PC-3 (cell line): Measurements from ENCODE around the gene NRDC. TPM values are rescaled to one million over a fixed set of nuclear protein-coding genes. Genes with fewer than 3 reads are reported as not detected.
A peak's percentile ranks its signal among the peaks of the same experiment; 100 is the strongest.

Source experiments
- ATAC-seq: fragments of 200-7000 bp; cut with Tn5 transposase; 2 replicates; pipeline ENCODE4 v1.9.1; 2020; ENCODE audit warnings: mild to moderate bottlenecking, moderate library complexity
- BruUV-seq: library from RNA; stranded (reverse); fragments of 400-500 nt; replicated peaks from 2 replicates; lab custom pipeline; 2021; lab: Mats Ljungman, UMichigan
- CTCF ChIA-PET: fragments of 300-600 bp; sonication (Branson Sonifier 250); formaldehyde crosslinking; loops from one replicate; lab custom pipeline; 2022; ENCODE audit warnings: antibody characterized with exemption; lab: Charles Lee
- POLR2A ChIA-PET: fragments of 300-600 bp; sonication (Branson Sonifier 250); formaldehyde crosslinking; loops from one replicate; lab custom pipeline; 2022; ENCODE audit warnings: antibody characterized with exemption; ENCODE audit not compliant: unreplicated experiment; lab: Charles Lee
- DNase-seq: peaks from one replicate; pipeline ENCODE4 v3.0.0-alpha.2; 2015
- H2AFZ ChIP-seq: fragments of 300-600 bp; sonication (generic); 2 replicates; pipeline ENCODE4 v1.6.0; 2016; ENCODE audit warnings: antibody characterized with exemption, low read length
- H3F3A ChIP-seq: fragments of 300-600 bp; sonication (generic); one replicate; pipeline ENCODE4 v1.6.0; 2017; ENCODE audit warnings: antibody characterized with exemption, low read length, control low read depth, mild to moderate bottlenecking; ENCODE audit not compliant: unreplicated experiment
- H3K27ac ChIP-seq: fragments of 300-600 bp; sonication (generic); 2 replicates; pipeline ENCODE4 v1.5.1; 2016; ENCODE audit warnings: mild to moderate bottlenecking, low read length
- H3K27me3 ChIP-seq: fragments of 300-600 bp; sonication (generic); 2 replicates; pipeline ENCODE4 v1.6.1; 2016; ENCODE audit warnings: low read length, mixed read lengths
- H3K36me3 ChIP-seq: fragments of 300-600 bp; sonication (generic); 2 replicates; pipeline ENCODE4 v1.6.1; 2016; ENCODE audit warnings: low read depth, mixed run types, low read length, mixed read lengths
- H3K4me1 ChIP-seq: fragments of 300-600 bp; sonication (generic); 2 replicates; pipeline ENCODE4 v1.5.1; 2016; ENCODE audit warnings: low read length; ENCODE audit not compliant: insufficient read depth
- H3K4me2 ChIP-seq: fragments of 300-600 bp; sonication (generic); 2 replicates; pipeline ENCODE4 v1.6.0; 2016; ENCODE audit warnings: low read length
- H3K4me3 ChIP-seq: fragments of 300-600 bp; sonication (generic); 2 replicates; pipeline ENCODE4 v1.5.1; 2016; ENCODE audit warnings: mild to moderate bottlenecking, low read length, mixed read lengths
- H3K79me2 ChIP-seq: fragments of 300-600 bp; sonication (generic); 2 replicates; pipeline ENCODE4 v1.6.1; 2017; ENCODE audit warnings: low read length, mixed read lengths
- H3K9ac ChIP-seq: fragments of 300-600 bp; sonication (generic); 2 replicates; pipeline ENCODE4 v1.6.0; 2016; ENCODE audit warnings: mild to moderate bottlenecking, low read length
- H3K9me2 ChIP-seq: fragments of 300-600 bp; sonication (generic); replicated peaks from 2 replicates; pipeline ENCODE4 v1.6.1; 2016; ENCODE audit warnings: mixed run types, low read length, mixed read lengths
- H3K9me3 ChIP-seq: fragments of 300-600 bp; sonication (generic); 2 replicates; pipeline ENCODE4 v1.6.1; 2016; ENCODE audit warnings: low read length, mixed read lengths
- H4K20me1 ChIP-seq: fragments of 300-600 bp; sonication (generic); 2 replicates; pipeline ENCODE4 v1.6.1; 2016; ENCODE audit warnings: low read length, mixed read lengths
- EZH2 ChIP-seq: fragments of 300-600 bp; sonication (generic); IDR thresholded peaks from one replicate; pipeline ENCODE4 v1.6.1; 2017; ENCODE audit warnings: antibody characterized with exemption, mild to moderate bottlenecking, low read length; ENCODE audit not compliant: unreplicated experiment
- EZH2phosphoT487 ChIP-seq: fragments of 300-600 bp; sonication (generic); IDR thresholded peaks from 2 replicates; pipeline ENCODE4 v1.6.1; 2018; ENCODE audit warnings: mild to moderate bottlenecking, antibody characterized with exemption, low read length, borderline replicate concordance
- intact Hi-C: fragments of 100-400 bp; cut with micrococcal nuclease; formaldehyde crosslinking; loops from 2 replicates; pipeline ENCODE4 v1.9.0; 2023
- total RNA-seq: library from RNA; depleted of rRNA; stranded (reverse); fragments of >200 nt; gene quantifications from 2 replicates; pipeline ENCODE4 v1.2.3, GENCODE V29; 2014
- TF ChIP-seq, protein P1 (sequence below): fragments of 300-600 bp; sonication (generic); conservative IDR thresholded peaks from 2 replicates; pipeline ENCODE4 v1.5.1; 2017; ENCODE audit warnings: antibody characterized with exemption, low read depth, mild to moderate bottlenecking, low read length

Gene NRDC
- total RNA-seq, 1 experiment from 2014 or later = 96.8 TPM

DNA sequence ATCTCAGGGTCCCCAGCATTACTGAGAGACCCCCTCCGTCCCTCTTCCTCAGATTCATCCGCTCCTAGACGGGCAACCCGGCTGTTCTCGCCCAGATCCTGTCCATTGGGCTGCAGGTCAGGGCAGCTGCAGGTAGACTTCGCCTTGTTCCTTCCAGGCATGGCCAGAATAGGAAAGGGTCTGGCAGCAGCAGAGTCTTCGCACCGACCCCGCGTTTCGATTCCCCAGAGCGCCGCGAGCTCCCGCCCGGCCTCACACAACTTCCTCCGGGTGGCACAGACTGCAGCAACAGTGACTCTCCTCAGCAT lies 265 bp downstream of the NRDC start:
- ATAC-seq (peak; percentile 17), DNase-seq (no peak)
- no peaks in the 10 kb centered on the region for H3K27me3 ChIP-seq
- H3K36me3 ChIP-seq = 0 out of 2 replicates have a peak, but pooled peaks cover 3% of the 10 kb centered on the region
- intact Hi-C loops = loop anchor here (5.0 kb wide), 1 partner anchor 306 kb away; no protein-coding TSS in a partner anchor
- CTCF ChIA-PET = no interaction called here
- H3K9me3 ChIP-seq = no peaks in the 10 kb centered on the region
- H3K4me3 ChIP-seq = peak overlapping the region; percentile 87
- H3K9me2 ChIP-seq = no peaks in the 10 kb centered on the region
- peaks cover 52% of the 10 kb centered on the region for H3K79me2 ChIP-seq
- H2AFZ ChIP-seq = peak overlapping the region; percentile 81
- peak overlapping the region; percentile 90 for H3K4me2 ChIP-seq
- TSS peak; percentile 61 for BruUV-seq
- POLR2A ChIA-PET = no interaction called here
- TF ChIP-seq, protein P1, sequence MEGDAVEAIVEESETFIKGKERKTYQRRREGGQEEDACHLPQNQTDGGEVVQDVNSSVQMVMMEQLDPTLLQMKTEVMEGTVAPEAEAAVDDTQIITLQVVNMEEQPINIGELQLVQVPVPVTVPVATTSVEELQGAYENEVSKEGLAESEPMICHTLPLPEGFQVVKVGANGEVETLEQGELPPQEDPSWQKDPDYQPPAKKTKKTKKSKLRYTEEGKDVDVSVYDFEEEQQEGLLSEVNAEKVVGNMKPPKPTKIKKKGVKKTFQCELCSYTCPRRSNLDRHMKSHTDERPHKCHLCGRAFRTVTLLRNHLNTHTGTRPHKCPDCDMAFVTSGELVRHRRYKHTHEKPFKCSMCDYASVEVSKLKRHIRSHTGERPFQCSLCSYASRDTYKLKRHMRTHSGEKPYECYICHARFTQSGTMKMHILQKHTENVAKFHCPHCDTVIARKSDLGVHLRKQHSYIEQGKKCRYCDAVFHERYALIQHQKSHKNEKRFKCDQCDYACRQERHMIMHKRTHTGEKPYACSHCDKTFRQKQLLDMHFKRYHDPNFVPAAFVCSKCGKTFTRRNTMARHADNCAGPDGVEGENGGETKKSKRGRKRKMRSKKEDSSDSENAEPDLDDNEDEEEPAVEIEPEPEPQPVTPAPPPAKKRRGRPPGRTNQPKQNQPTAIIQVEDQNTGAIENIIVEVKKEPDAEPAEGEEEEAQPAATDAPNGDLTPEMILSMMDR = no peak
- TF ChIP-seq EZH2phosphoT487 (no peak), EZH2 (no peak)
- H3K4me1 ChIP-seq = peaks cover 24% of the 10 kb centered on the region
- no peaks in the 10 kb centered on the region for H3F3A ChIP-seq
- H3K27ac ChIP-seq = peak overlapping the region; percentile 88
- peak overlapping the region; percentile 98 for H3K9ac ChIP-seq
- peaks cover 14% of the 10 kb centered on the region; the same call in 1 of the 2 replicates for H4K20me1 ChIP-seq

DNA sequence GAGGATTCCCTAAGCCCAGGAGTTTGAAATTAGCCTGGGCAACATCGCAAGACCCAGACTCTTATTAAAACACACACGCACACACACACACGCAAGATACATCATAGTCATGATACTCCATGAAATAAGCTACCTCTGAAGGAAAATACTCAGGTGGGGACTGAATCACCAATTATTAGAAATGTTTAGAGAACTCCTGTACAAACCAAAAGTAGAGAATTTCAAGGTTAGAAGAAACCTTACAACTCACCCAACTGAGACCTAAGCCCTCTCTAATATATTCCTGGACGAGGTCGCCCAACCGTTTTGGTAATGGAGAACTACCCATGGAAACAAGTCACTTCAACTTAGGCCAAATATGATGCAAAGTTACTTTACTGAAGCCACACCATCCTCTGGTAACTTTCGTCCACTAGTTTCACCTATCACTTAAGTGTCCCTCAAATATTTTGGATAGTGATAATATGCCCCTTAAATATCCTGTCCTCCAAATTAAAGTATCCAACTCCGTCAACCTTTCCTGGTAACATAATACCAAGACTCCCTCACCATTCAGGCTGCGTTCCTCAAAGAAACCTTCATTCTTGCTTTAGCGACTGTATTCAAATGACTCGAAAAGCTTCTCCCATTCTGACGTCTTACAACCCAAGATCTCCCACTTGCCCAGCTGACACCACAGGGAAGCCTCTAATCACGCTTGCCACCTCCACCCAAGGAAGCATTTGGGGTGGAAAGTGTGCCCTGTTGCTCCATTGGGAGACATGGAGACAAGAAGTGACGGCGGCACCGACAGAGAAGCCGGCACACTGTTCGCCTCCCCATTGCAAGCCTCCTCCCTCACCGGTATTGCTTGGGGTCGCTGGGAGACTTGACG lies 856 bp downstream of the NRDC start:
- Histone ChIP-seq H3K9ac (peak overlapping the region; percentile 98), H4K20me1 (peaks cover 14% of the 10 kb centered on the region; the same call in 1 of the 2 replicates), H3K9me3 (no peaks in the 10 kb centered on the region), H3K4me2 (peak overlapping the region; percentile 90), H3K4me1 (peaks cover 24% of the 10 kb centered on the region), H3K4me3 (peak overlapping the region; percentile 87), H3K36me3 (peaks cover 8% of the 10 kb centered on the region), H2AFZ (peak overlapping the region; percentile 81), H3F3A (no peaks in the 10 kb centered on the region), H3K27ac (peak overlapping the region; percentile 88), H3K27me3 (no peaks in the 10 kb centered on the region), H3K79me2 (peaks cover 58% of the 10 kb centered on the region), H3K9me2 (no peaks in the 10 kb centered on the region)
- peak; percentile 17 for DNase-seq
- BruUV-seq = no TSS peak
- intact Hi-C loops = loop anchor here (5.0 kb wide), 1 partner anchor 305 kb away; no protein-coding TSS in a partner anchor
- TF ChIP-seq, protein P1 = no peak
- TF ChIP-seq EZH2phosphoT487 (no peak), EZH2 (no peak)
- ChIA-PET POLR2A (interaction anchor here (0.7 kb wide), 1 partner anchor 308 kb away, joined by 5 read pairs; no protein-coding TSS in a partner anchor), CTCF (no interaction called here)
- peak; percentile 15 for ATAC-seq
